ENCODE results near the gene GIMAP7.
"Not testable (repeated sequence)": the region's sequence is repeated elsewhere in the genome, so short reads cannot be mapped to it uniquely, and the experiment has no call there.

The GIMAP7 gene

GRCh38 chr7:150511048-150511447, 3.6 kb upstream of the GIMAP7 start:
- in situ Hi-C loops (cut with HindIII; ENCODE audit: low sequenced_read_pairs): no loop called here

- in situ Hi-C loops (cut with HindIII; ENCODE audit: low sequenced_read_pairs): no loop called here
Measured at GRCh38 chr7:150513758-150514157, 914 bp upstream of the GIMAP7 start.

- in situ Hi-C loops (cut with HindIII; ENCODE audit: low sequenced_read_pairs): no loop called here
Measured at GRCh38 chr7:150515248-150516147, 826 bp downstream of the GIMAP7 start.

GRCh38 chr7:150516956-150517745, 2.5 kb downstream of the GIMAP7 start:
- in situ Hi-C loops (cut with HindIII; ENCODE audit: low sequenced_read_pairs): no loop called here

- in situ Hi-C loops (cut with HindIII; ENCODE audit: low sequenced_read_pairs): no loop called here
Measured at GRCh38 chr7:150519310-150519709, 4.6 kb downstream of the GIMAP7 start.

GRCh38 chr7:150520145-150520544, 5.5 kb downstream of the GIMAP7 start:
- in situ Hi-C loops (cut with HindIII; ENCODE audit: low sequenced_read_pairs): no loop called here

- in situ Hi-C loops (cut with HindIII; ENCODE audit: low sequenced_read_pairs): not testable (repeated sequence)
Measured at GRCh38 chr7:150522931-150523330, 8.3 kb downstream of the GIMAP7 start.

- in situ Hi-C loops (cut with HindIII; ENCODE audit: low sequenced_read_pairs): no loop called here
Measured at GRCh38 chr7:150524018-150524417, 9.3 kb downstream of the GIMAP7 start.

GRCh38 chr7:150531704-150532103, 17.0 kb downstream of the GIMAP7 start:
- in situ Hi-C loops (cut with HindIII; ENCODE audit: low sequenced_read_pairs): no loop called here

- in situ Hi-C loops (cut with HindIII; ENCODE audit: low sequenced_read_pairs): no loop called here
Measured at GRCh38 chr7:150538259-150538658, 23.6 kb downstream of the GIMAP7 start.

- in situ Hi-C loops (cut with HindIII; ENCODE audit: low sequenced_read_pairs): no loop called here
Measured at GRCh38 chr7:150553163-150553562, 38.5 kb downstream of the GIMAP7 start.

GRCh38 chr7:150556521-150557138, 42.0 kb downstream of the GIMAP7 start:
- in situ Hi-C loops (cut with HindIII; ENCODE audit: low sequenced_read_pairs): no loop called here

- in situ Hi-C loops (cut with HindIII; ENCODE audit: low sequenced_read_pairs): no loop called here
Measured at GRCh38 chr7:150560486-150560885, 45.8 kb downstream of the GIMAP7 start.

GRCh38 chr7:150562919-150563318, 48.2 kb downstream of the GIMAP7 start:
- in situ Hi-C loops (cut with HindIII; ENCODE audit: low sequenced_read_pairs): no loop called here

- in situ Hi-C loops (cut with HindIII; ENCODE audit: low sequenced_read_pairs): no loop called here
Measured at GRCh38 chr7:150564006-150564405, 49.3 kb downstream of the GIMAP7 start.

GRCh38 chr7:150564566-150564965, 49.9 kb downstream of the GIMAP7 start:
- in situ Hi-C loops (cut with HindIII; ENCODE audit: low sequenced_read_pairs): no loop called here

- in situ Hi-C loops (cut with HindIII; ENCODE audit: low sequenced_read_pairs): no loop called here
Measured at GRCh38 chr7:150565239-150565638, 50.6 kb downstream of the GIMAP7 start.

GRCh38 chr7:150566123-150566522, 51.5 kb downstream of the GIMAP7 start:
- in situ Hi-C loops (cut with HindIII; ENCODE audit: low sequenced_read_pairs): no loop called here

- in situ Hi-C loops (cut with HindIII; ENCODE audit: low sequenced_read_pairs): no loop called here
Measured at GRCh38 chr7:150566572-150566971, 51.9 kb downstream of the GIMAP7 start.

- in situ Hi-C loops (cut with HindIII; ENCODE audit: low sequenced_read_pairs): no loop called here
Measured at GRCh38 chr7:150567169-150567568, 52.5 kb downstream of the GIMAP7 start, which contains the start of gene GIMAP4. TSS of gene GIMAP4 (plus strand) at chr7:150567390. CDS start at chr7:150569902, 2,512 bp downstream.

GRCh38 chr7:150567871-150568301, 53.2 kb downstream of the GIMAP7 start:
- in situ Hi-C loops (cut with HindIII; ENCODE audit: low sequenced_read_pairs): no loop called here
